Kidney epithelial cell (primary cell): ENCODE results near the gene GNB5. TPM values are rescaled to one million over a fixed set of nuclear protein-coding genes. Genes with fewer than 3 reads are reported as not detected.

Source experiments
- DNase-seq: peaks from one replicate; pipeline ENCODE4 v3.0.0-alpha.2; 2010; ENCODE audit warnings: low read depth
- H3K27me3 ChIP-seq: 2 replicates; pipeline ENCODE4 v1.6.0; 2011; ENCODE audit warnings: low read length; ENCODE audit not compliant: control insufficient read depth, insufficient read depth
- H3K36me3 ChIP-seq: 2 replicates; pipeline ENCODE4 v1.5.1; 2011; ENCODE audit warnings: low read length; ENCODE audit not compliant: control insufficient read depth, insufficient read depth
- H3K4me3 ChIP-seq: 2 replicates; pipeline ENCODE4 v1.5.1; 2011; ENCODE audit warnings: low read depth, mild to moderate bottlenecking, control low read depth, low read length
- total RNA-seq: library from RNA; depleted of rRNA; stranded (reverse); fragments of >200 nt; gene quantifications from 2 replicates; pipeline ENCODE4 v1.2.3, GENCODE V29; 2015
- TF ChIP-seq, protein P1 (sequence below): IDR thresholded peaks from 2 replicates; pipeline ENCODE4 v1.5.1; 2011; ENCODE audit warnings: mild to moderate bottlenecking, moderate library complexity, low read length, control low read depth, inconsistent platforms; ENCODE audit not compliant: insufficient read depth, poor library complexity, severe bottlenecking

Gene GNB5
- total RNA-seq, 1 donor from 2014 or later = 46.7 TPM

DNA sequence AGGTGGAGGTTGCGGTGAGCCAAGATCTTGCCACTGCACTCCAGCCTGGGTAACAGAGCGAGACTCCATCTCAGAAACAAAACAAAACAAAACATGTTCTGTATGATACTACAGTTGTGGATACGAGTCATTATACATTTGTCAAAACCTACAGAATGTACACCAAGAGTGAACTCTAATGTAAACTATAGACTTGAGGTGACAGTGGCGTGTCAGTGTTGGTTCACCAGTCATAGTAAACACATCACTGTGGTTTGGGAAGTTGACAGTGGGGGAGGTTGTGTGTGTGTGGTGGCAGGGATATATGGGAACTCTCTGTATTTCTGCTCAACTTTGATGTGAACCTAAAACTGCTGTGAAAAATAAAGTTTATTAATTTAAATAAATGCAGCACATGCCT is 33.0 kb upstream of the GNB5 start:
- TF ChIP-seq, protein P1, sequence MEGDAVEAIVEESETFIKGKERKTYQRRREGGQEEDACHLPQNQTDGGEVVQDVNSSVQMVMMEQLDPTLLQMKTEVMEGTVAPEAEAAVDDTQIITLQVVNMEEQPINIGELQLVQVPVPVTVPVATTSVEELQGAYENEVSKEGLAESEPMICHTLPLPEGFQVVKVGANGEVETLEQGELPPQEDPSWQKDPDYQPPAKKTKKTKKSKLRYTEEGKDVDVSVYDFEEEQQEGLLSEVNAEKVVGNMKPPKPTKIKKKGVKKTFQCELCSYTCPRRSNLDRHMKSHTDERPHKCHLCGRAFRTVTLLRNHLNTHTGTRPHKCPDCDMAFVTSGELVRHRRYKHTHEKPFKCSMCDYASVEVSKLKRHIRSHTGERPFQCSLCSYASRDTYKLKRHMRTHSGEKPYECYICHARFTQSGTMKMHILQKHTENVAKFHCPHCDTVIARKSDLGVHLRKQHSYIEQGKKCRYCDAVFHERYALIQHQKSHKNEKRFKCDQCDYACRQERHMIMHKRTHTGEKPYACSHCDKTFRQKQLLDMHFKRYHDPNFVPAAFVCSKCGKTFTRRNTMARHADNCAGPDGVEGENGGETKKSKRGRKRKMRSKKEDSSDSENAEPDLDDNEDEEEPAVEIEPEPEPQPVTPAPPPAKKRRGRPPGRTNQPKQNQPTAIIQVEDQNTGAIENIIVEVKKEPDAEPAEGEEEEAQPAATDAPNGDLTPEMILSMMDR = no peak
- no peak for DNase-seq

DNA sequence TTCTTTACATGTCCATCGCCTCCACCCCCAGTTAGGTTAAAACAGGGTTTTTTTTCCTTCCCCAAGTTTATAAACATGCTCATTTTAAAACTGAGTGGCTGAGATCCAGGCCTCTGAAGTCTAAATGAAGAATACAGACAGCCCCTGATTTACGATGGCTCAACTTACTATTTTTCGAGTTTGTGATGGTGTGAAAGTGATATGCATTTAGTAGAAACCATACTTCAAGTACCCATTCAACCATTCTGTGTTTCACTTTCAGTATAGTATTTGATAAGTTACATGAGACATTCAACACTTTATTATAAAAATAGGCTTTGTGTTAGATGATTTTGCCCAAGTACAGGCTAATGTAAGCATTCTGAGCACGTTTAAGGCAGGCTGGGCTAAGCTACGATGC is 30.5 kb upstream of the GNB5 start:
- Histone ChIP-seq H3K36me3 (peaks cover 1% of the 10 kb centered on the region), H3K27me3 (no peaks in the 10 kb centered on the region), H3K4me3 (no peak overlapping the region)
- TF ChIP-seq, protein P1 = no peak
- no peak for DNase-seq

More for the DNA sequence above, 33.0 kb upstream of the GNB5 start:
- peaks cover 1% of the 10 kb centered on the region for H3K36me3 ChIP-seq
- no peaks in the 10 kb centered on the region for H3K27me3 ChIP-seq
- H3K4me3 ChIP-seq = no peak overlapping the region

DNA sequence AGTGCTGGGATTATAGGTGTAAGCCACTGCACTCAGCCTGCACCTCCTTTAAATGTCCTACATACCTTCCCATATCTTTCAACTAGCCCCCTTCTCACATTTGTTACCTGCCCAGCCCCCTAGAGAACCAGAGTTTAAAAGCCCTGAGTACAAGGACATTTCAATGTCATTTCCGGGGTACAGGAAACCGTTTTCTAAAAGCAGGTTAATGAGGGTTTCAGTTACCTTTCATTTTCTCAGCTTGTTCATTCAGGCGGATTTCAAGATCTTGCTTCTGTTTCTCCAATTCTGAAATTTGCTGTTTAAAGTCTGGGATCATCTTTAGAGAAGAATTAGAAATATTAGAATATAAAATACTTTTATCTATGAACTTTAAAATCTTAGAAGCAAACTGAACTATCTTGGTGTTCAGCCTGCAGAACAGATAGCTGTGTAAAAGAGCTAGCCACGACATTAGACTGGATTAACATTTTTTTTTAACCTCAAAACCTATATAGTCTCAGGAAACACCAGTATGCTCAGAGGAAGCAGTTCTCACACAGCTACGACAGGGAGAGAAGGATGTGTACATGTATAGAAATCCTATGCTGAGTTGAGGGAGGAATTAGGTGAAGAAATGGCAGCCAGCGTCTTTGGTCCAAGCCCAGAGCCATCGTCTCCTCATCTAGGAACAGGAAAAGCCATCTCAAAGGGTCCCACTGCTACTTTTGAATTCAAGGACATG is 29.9 kb upstream of the GNB5 start:
- no peak overlapping the region for H3K4me3 ChIP-seq
- DNase-seq = no peak
- H3K36me3 ChIP-seq = peaks cover 1% of the 10 kb centered on the region
- H3K27me3 ChIP-seq = no peaks in the 10 kb centered on the region
- TF ChIP-seq, protein P1 = no peak

DNA sequence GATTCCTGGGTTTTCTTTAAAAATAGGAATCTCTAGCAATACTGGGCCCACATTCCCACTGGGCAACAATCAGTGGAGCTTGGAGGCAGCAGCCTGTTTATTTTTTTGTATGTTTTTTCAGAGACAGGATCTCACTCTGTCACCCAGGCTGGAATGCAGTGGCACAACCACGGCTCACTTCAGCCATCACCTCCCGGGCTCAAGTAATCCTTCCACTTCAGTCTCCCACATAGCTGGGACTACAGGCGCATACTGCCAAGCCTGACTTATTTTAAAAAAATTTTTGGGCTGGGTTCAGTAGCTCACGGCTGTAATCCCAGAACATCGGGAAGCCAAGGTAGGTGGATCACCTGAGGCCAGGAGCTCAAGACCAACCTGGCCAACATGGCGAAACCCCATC is 29.1 kb upstream of the GNB5 start:
- Histone ChIP-seq H3K4me3 (no peak overlapping the region), H3K36me3 (peaks cover 1% of the 10 kb centered on the region), H3K27me3 (no peaks in the 10 kb centered on the region)
- TF ChIP-seq, protein P1 = no peak
- no peak for DNase-seq

DNA sequence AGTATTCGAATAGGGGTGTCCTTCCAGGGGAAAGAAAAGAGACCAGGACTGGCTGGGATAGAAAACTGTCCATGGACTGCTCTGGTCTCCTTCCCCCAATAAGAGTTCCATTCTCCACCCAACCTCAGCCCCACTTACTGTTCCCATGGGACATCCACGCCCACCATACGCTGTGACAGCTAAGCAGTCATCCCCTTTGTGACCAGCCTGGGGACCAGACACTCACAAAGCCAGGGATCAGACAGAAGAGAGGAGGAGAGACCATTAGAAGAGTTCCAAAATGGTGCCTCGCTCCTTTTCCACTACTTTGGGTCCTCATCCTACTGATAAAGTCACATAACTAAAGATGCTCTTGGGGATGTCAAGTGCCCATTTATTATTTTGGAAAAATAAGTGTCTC is 27.6 kb upstream of the GNB5 start:
- Histone ChIP-seq H3K4me3 (no peak overlapping the region), H3K36me3 (peaks cover 1% of the 10 kb centered on the region), H3K27me3 (no peaks in the 10 kb centered on the region)
- TF ChIP-seq, protein P1 = no peak
- DNase-seq = no peak

DNA sequence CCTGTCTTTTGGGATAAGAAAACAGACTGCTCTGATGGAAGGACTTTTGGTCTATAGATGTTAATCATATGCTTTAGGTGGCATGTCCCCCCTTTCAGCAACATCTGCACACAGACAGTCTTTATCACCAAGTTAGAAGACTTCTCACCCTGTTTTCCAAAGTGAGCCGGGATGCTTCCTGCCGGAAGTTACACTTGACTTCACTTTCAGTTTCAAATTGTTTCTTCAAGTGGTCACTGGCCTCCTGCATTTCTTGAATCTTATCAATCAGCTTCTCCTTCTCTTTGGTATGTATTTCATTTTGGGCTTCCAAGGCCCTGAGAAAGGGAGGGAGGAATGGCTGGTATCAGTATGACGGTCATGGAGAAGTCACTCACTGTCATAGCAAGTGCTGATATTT is 27.2 kb upstream of the GNB5 start:
- TF ChIP-seq, protein P1 = no peak
- Histone ChIP-seq H3K4me3 (no peak overlapping the region), H3K27me3 (no peaks in the 10 kb centered on the region), H3K36me3 (peaks cover 1% of the 10 kb centered on the region)
- DNase-seq = no peak
